Activated CD4-positive, alpha-beta T cell treated with anti-CD3 and anti-CD28 coated beads, Interleukin-2, Interleukin-6, amounts not matched to agents 100 ng/mL and 50 ng/mL, durations not matched to agents 16 hours and 8 hours (primary cell): ENCODE results near the gene WIZ.
A peak's percentile ranks its signal among the peaks of the same experiment; 100 is the strongest.

Source experiments
- DNase-seq: peaks from one replicate; pipeline ENCODE4 v3.0.0-alpha.2; 2020

Gene WIZ

GRCh38 chr19:15443838-15444237 lies 5.9 kb downstream of the WIZ start:
- DNase-seq = no peak

DNA sequence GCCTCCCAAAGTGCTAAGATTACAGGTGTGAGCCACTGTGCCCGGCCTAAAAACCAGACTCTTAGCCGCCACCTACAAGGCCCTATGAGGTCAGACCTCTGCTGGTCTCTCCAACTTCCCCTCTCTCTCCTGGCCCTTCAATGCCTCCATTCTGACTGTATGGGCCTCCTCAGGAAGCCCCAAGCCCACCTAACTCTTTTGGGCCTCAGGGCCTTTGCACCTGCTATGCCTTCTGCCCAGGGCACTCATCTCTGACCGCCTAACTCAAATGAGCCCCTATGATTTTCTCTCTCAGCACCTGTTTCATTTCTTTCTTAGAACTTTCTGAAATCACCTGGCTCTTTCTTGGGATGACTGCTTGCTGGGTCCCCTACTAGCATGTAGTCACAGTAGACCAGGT lies 6.4 kb downstream of the WIZ start:
- DNase-seq = no peak

- no peak for DNase-seq
Measured at GRCh38 chr19:15442142-15442920, 7.4 kb downstream of the WIZ start.

- DNase-seq = no peak
Measured at GRCh38 chr19:15441317-15441716, 8.4 kb downstream of the WIZ start.

GRCh38 chr19:15439821-15440641 lies 9.7 kb downstream of the WIZ start:
- no peak for DNase-seq

DNA sequence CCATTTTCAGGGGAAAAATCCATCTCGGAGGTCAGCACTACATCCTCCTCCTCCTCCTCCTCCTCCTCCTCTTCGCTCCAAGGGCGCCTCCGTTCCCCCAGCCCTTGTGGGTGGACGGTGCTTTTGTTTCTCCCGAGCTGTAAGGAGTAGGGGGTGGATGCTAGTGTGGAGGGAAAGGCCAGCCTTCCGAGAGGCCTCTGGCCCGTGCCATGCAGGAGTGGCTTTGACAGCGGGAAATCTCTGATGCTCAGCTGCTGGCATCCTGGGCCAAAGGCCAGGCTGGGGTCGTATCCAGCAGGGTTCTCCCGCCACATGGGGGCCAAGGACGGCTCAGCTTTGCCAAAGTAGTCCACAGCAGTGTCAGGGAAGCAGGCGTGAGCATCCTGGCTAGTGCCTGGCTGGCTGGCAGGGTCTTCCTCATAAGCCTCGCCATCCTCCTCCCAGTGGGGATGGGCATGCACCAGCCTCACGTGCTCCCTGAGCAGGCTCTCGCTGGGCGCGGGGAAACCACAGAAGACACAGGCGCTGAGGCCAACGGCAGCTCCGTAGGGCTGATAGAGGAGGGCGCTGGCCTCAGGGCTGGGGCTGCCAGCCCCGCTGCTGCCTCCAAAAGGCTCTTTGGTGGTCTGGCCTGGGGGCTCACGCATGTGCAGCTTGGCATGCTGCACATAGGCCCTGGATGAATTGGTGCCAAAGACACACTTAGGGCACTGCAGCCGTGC lies 10.5 kb downstream of the WIZ start:
- no peak for DNase-seq

DNA sequence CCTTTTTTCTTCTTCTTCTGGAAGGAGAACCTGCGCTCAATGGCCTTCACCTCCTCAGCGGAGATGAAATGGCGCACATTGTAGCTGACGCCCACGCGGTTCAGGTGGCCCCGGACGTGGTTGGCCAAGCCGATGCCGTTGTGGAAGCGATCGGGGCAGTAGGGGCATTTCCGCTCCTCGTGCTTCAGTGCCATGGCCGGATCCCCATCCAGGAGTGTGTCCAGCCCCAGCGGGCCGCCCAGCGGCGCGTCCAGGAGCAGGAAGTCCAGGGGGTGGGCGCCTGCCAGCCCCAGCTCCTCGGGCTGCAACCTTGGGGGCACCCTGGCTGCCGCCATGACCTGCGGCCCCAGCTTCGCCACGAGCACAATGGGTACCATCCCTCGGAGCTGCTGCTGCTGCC lies 11.2 kb downstream of the WIZ start:
- DNase-seq = no peak

- no peak for DNase-seq
Measured at GRCh38 chr19:15438124-15438496, 11.6 kb downstream of the WIZ start.

DNA sequence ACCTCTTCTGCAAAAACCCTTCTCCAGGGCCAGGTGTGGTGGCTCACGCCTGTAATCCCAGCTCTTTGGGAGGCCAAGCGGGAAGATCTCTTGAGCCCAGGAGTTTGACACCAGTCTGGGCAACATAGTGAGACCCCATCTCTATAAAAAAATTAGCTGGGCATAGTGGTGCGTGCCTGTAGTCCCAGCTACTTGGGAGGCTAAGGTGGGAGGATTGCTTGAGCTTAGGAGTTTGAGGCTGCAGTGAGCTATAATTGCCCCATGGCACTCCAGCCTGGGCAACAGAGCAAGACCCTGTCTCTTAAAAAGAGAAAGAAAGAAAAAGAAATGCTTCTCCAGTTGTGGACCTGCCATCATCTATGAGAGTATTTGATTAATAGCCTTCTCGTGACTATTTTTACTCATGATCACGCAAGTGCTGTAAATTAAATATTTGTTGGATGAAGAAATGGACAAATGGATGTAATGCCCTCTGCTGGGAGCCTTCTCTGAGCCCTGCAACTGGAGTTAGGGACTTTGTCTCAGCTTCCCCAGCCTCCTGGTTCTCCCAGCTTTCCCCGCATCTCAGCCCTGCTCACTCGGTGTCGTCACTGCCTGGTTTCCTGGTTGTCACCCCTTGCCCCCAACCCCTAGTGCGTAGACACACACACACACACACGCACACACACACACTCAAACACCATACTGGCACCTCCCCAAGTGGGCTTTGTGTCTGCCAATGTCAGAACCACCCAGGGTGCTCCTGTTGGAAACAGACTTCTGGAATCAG lies 12.2 kb downstream of the WIZ start:
- no peak for DNase-seq

- no peak for DNase-seq
Measured at GRCh38 chr19:15436826-15437110, 13.0 kb downstream of the WIZ start.

- DNase-seq = no peak
Measured at GRCh38 chr19:15436012-15436825, 13.5 kb downstream of the WIZ start.

- DNase-seq = no peak
Measured at GRCh38 chr19:15433519-15434069, 16.2 kb downstream of the WIZ start.

GRCh38 chr19:15432629-15433518 lies 16.9 kb downstream of the WIZ start:
- DNase-seq = peak; percentile 95

- DNase-seq = peak; percentile 40
Measured at GRCh38 chr19:15432018-15432494, 17.7 kb downstream of the WIZ start.

- no peak for DNase-seq
Measured at GRCh38 chr19:15431396-15432017, 18.2 kb downstream of the WIZ start.

- DNase-seq = no peak
Measured at GRCh38 chr19:15430526-15431120, 19.1 kb downstream of the WIZ start.

GRCh38 chr19:15429825-15430467 lies 19.8 kb downstream of the WIZ start:
- no peak for DNase-seq

GRCh38 chr19:15428956-15429824 lies 20.6 kb downstream of the WIZ start:
- DNase-seq = no peak
